Fibroblast of mammary gland (primary cell): ENCODE data around the gene PLA2G15.

ENCODE experiments used
- DNase-seq: peaks from one replicate; pipeline ENCODE4 v3.0.0-alpha.2; 2010; ENCODE audit warnings: low read depth
- H3K4me3 ChIP-seq: 2 replicates; pipeline ENCODE4 v1.5.1; 2011; ENCODE audit warnings: low read depth, mild to moderate bottlenecking, low read length, moderate library complexity; ENCODE audit not compliant: control insufficient read depth
- TF ChIP-seq, protein P1 (sequence below): conservative IDR thresholded peaks from 2 replicates; pipeline ENCODE4 v1.5.1; 2011; ENCODE audit warnings: low read depth, low read length, inconsistent platforms; ENCODE audit not compliant: control insufficient read depth, insufficient read depth

Gene PLA2G15

GRCh38 chr16:68231384-68232136, 13.6 kb upstream of the PLA2G15 start:
- no peak for DNase-seq
- TF ChIP-seq, protein P1, sequence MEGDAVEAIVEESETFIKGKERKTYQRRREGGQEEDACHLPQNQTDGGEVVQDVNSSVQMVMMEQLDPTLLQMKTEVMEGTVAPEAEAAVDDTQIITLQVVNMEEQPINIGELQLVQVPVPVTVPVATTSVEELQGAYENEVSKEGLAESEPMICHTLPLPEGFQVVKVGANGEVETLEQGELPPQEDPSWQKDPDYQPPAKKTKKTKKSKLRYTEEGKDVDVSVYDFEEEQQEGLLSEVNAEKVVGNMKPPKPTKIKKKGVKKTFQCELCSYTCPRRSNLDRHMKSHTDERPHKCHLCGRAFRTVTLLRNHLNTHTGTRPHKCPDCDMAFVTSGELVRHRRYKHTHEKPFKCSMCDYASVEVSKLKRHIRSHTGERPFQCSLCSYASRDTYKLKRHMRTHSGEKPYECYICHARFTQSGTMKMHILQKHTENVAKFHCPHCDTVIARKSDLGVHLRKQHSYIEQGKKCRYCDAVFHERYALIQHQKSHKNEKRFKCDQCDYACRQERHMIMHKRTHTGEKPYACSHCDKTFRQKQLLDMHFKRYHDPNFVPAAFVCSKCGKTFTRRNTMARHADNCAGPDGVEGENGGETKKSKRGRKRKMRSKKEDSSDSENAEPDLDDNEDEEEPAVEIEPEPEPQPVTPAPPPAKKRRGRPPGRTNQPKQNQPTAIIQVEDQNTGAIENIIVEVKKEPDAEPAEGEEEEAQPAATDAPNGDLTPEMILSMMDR = no peak
- H3K4me3 ChIP-seq = no peak overlapping the region

- H3K4me3 ChIP-seq = no peak overlapping the region
- TF ChIP-seq, protein P1 = no peak
- no peak for DNase-seq
Observed at GRCh38 chr16:68232335-68232734, 12.8 kb upstream of the PLA2G15 start.

- no peak for DNase-seq
- no peak overlapping the region for H3K4me3 ChIP-seq
- TF ChIP-seq, protein P1 = no peak
Observed at GRCh38 chr16:68233085-68233834, 11.9 kb upstream of the PLA2G15 start.

GRCh38 chr16:68233835-68234187, 11.4 kb upstream of the PLA2G15 start:
- TF ChIP-seq, protein P1 = no peak
- H3K4me3 ChIP-seq = no peak overlapping the region
- DNase-seq = no peak

DNA sequence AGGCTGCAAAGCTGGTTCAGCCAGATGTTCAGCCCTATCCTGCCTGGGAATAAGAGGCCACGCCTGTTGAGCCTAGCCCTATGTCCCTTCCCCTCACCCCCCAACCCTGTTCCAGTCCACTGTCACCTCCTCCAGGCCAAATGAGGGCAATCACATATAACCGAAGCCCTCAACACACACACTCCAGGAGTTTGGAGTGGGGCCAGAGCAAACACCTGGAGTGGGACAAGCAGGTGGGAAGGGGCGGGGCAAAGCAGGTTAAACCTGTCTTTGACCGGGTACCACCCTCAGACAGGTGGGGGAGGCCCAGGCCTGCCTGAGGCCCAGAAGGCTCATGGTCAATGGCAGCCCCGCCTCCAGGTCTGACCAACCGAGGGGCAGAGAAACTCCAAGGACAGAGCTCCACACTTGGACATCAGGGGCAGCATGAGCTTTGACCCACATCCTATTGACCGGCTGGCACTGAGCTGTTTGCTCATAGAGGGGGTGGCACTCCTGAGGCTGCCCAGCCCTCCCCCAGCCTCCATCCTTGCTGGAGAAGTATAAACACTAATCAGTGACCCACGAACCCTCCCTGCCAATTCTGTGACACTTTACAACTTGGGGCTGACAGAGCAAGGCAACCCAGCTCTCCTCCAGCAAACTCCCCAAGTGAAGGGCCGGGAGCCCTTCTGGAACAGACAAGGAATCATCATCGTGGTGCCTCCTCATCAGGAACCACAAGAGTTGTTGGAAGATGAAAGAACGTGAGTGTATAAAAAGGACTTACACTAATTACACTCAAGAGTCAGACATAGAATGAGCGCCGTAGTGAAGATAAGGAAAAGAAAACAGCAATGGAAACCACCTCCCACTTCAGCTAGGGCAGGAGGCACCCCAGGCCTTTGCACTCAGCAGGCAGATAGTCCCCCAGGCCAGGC, 10.7 kb upstream of the PLA2G15 start:
- DNase-seq = no peak
- H3K4me3 ChIP-seq = no peak overlapping the region

More for the DNA sequence above, 10.7 kb upstream of the PLA2G15 start:
- TF ChIP-seq, protein P1 = no peak
